8988T (cell line): ENCODE results near the gene HOXD13.
A peak's percentile ranks its signal among the peaks of the same experiment; 100 is the strongest.

Source experiments
- DNase-seq: peaks from one replicate; pipeline ENCODE4 v3.0.0; 2011

Gene HOXD13

GRCh38 chr2:176081376-176081836 is 11.1 kb upstream of the HOXD13 start:
- DNase-seq: no peak

GRCh38 chr2:176081837-176082524 is 10.5 kb upstream of the HOXD13 start:
- DNase-seq: peak; percentile 26

GRCh38 chr2:176082525-176082823 is 10.0 kb upstream of the HOXD13 start:
- no peak for DNase-seq

- no peak for DNase-seq
Observed at GRCh38 chr2:176082824-176083751, 9.4 kb upstream of the HOXD13 start.

- no peak for DNase-seq
Observed at GRCh38 chr2:176083796-176084261, 8.7 kb upstream of the HOXD13 start, which contains the start of gene EVX2. TSS of gene EVX2 (minus strand) at chr2:176083962. CDS start at chr2:176083776, 186 bp downstream.

- no peak for DNase-seq
Observed at GRCh38 chr2:176084611-176085119, 7.9 kb upstream of the HOXD13 start.

- no peak for DNase-seq
Observed at GRCh38 chr2:176085120-176085788, 7.3 kb upstream of the HOXD13 start.

- peak; percentile 84 for DNase-seq
Observed at GRCh38 chr2:176085861-176086771, 6.4 kb upstream of the HOXD13 start.

- no peak for DNase-seq
Observed at GRCh38 chr2:176087330-176088047, 5.0 kb upstream of the HOXD13 start.

- DNase-seq: peak; percentile 94
Observed at GRCh38 chr2:176088048-176088936, 4.2 kb upstream of the HOXD13 start.

GRCh38 chr2:176088937-176089842 is 3.3 kb upstream of the HOXD13 start:
- no peak for DNase-seq

- peak; percentile 24 for DNase-seq
Observed at GRCh38 chr2:176089843-176090395, 2.6 kb upstream of the HOXD13 start.

- no peak for DNase-seq
Observed at GRCh38 chr2:176090862-176091261, 1.7 kb upstream of the HOXD13 start.

- no peak for DNase-seq
Observed at GRCh38 chr2:176091329-176092258, 927 bp upstream of the HOXD13 start.

- no peak for DNase-seq
Observed at GRCh38 chr2:176093145-176093897, 800 bp downstream of the HOXD13 start.

- no peak for DNase-seq
Observed at GRCh38 chr2:176093898-176094249, 1.4 kb downstream of the HOXD13 start.

GRCh38 chr2:176094349-176094748 is 1.8 kb downstream of the HOXD13 start:
- no peak for DNase-seq
